NCI-H774 (cell line): Measurements from ENCODE around the gene PPP1R1B.

Experiments used
- DNase-seq: peaks from one replicate; lab custom pipeline; 2025; lab: John Stamatoyannopoulos, UW

Gene PPP1R1B

DNA sequence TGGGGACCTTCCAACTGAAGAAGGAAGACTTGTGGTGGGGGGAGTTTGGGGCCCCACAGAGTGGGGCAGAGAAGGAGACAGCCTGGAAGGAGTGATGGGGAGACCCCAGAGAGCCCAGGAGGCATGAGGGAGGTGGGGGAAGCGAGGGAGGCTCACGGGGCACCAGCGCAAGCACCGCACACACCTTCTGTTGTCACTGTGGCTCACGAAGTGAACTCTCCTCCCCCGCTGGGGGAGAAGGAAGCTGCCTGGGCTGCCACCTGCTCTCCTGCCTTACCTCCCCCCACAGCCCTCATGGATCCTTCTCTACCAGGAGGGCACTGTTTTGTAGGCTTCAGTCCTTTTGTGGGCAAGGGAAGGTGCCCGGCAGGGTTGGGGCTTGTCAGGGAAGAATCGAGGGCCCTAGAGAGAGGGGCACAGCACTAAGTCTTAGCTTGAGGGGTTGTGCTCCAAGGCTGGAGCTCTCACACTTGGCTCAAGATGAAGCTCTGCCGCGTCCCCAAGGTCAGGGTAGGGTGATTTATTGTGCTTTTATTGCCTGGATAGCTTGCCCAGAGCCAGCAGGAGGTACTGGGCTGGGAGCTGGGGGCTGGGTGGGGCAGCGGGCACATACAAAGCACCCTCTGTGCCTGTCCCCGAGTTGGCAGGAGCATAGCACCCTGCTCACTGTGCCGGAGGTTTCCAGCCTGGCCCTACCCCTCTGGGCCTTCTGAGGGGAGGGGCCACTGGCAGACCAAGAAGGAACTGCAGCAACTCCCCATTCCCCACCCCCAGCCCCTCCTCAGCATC lies 5.6 kb downstream of the PPP1R1B start:
- no peak for DNase-seq

DNA sequence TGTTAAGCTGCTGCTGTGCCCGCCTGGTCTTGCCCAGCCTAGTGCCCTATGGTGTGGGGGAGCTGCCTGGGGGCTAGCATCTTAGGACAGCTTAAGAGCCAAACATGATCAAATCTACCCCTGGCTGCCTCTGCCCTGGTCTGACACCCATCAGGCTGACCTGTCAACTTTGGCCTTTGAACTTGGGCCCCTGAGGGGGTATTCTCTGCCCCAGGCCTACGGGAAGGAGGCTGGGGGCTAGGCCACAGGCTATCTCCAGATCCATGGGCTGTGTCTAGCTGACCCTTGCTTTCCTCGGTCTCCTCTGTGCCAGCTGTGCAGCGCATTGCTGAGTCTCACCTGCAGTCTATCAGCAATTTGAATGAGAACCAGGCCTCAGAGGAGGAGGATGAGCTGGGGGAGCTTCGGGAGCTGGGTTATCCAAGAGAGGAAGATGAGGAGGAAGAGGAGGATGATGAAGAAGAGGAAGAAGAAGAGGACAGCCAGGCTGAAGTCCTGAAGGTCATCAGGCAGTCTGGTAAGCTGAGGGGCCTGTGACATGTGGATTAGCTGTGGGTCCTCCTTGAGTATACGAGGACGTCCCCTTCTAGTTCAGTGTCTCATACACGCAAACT lies 6.9 kb downstream of the PPP1R1B start:
- no peak for DNase-seq

DNA sequence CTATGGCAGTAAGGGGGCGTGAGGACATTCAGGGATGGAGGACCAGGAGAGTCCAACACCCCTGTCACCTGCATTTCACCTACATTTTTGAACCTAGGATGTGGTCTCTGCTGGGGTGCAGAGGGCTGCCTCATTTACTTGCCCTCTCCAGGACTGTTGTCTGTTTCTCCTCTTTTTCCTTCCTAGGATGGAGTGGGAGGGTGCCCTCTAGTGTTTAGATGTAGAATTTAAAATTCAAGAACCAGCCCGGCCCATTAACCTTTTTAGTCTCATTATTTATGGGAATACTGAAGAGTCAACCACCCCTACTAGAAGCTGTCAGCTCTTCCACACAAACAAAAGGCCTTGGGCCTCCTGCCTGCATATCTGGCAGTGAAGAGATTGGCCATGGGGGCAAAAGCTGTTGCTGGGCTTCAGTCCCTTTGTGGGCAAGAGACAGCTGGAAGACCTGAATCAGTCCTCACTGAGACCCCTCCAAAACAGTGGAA lies 7.7 kb downstream of the PPP1R1B start:
- DNase-seq = peak; percentile 41

DNA sequence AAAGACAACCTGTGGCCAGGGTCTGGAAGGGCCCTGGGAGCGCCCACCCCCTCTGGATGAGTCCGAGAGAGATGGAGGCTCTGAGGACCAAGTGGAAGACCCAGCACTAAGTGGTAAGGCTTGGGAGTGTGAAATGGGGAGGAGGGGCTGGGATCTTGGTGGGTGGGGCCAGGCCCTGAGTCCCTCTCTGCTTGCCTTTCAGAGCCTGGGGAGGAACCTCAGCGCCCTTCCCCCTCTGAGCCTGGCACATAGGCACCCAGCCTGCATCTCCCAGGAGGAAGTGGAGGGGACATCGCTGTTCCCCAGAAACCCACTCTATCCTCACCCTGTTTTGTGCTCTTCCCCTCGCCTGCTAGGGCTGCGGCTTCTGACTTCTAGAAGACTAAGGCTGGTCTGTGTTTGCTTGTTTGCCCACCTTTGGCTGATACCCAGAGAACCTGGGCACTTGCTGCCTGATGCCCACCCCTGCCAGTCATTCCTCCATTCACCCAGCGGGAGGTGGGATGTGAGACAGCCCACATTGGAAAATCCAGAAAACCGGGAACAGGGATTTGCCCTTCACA lies 8.9 kb downstream of the PPP1R1B start:
- DNase-seq = no peak

DNA sequence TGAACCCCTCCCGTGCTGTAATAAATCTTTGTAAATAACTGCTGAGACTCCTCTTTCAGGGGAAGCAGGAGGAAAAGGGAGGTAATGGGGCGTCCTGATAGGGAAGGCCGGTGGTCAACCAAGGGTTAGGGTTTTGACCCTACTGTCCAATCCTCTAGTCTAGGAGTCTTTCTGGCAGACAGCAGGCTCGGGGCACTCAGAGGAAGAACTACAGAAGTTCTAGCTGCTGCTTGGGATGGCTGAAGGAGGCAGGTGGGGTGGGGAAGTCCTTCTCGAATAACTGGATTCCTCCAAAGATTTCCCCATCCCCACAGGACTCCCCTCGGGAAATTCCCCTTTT lies 9.8 kb downstream of the PPP1R1B start:
- DNase-seq = no peak

DNA sequence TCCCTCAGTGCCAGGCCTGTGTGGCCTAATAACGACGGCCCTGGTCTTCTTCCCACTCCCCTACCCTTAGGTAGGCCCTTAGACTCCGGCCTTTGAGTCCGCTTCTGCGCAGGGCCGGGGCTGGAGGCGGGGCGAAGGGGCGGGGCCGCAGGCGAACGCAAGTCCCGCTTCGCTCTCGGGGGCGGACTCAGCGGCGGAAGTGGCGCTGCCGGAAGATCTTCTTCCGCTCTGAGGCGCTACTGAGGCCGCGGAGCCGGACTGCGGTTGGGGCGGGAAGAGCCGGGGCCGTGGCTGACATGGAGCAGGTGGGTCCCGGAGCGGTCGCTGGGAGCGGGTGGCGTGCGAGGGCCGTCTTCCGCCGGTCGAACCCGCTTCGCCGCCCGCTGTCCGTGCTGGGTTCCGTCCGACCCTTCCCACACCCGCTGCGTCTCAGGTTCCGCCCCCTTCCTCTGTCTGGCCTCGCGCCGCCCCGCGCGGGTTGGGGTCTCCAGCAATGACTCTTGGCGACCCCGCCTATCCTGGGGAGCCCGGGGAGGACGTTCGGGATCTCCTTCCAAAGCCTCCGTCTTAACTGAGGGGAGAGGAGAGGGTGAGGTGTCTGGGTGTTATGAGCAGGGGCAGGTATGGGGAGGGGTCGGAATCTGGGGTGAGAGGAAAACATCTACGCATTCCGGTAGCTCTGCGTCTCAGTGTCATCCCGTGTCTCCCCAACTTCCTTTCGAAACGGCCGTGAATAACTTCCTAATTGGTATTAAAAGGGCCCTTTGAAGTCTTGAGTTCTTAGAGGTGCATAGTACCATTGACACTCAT lies 10.4 kb downstream of the PPP1R1B start, which contains the start of gene STARD3:
STARD3 (plus strand) TSS at position 218 of the 810 bp plus-strand sequence. CDS start 16,388 bp downstream, outside the sequence.
- DNase-seq = peak; percentile 95

DNA sequence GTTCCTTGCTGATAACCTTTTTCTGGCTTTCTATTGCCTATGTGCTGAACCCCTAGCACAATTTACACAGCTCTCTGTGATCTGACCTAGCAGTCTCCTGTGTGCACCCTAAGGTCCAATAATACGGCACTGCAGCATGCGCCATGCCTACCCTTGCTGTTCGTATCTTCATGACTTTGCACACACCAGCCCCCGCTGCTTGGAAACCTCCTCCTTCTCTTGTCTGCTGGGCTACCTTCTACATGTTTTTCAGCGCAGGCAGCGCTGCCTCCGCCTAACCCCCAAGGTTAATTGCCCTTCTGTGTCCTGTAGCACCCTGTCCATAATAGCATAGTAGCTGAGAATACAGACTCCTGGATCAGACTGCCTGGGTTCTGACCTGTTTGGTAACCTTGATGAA lies 11.6 kb downstream of the PPP1R1B start:
- no peak for DNase-seq

DNA sequence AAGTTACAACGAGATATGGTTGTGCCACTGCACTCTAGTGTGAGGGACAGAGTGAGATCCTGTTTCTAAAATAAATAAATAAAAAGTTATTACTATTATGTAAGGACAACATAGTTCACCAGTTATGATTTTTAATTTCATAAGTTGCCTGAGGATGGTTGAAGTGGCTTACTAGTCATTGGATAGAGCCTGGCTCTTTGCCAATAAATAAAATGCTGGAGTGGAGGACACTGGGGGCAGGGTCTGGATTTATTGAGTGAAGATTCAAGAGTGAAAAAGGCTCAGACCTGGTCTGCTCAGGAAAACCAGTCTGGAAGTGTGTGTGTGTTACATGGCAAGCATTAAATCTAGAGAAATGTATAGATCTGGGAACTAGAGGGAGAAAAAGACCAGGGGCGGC lies 12.3 kb downstream of the PPP1R1B start:
- DNase-seq = no peak

DNA sequence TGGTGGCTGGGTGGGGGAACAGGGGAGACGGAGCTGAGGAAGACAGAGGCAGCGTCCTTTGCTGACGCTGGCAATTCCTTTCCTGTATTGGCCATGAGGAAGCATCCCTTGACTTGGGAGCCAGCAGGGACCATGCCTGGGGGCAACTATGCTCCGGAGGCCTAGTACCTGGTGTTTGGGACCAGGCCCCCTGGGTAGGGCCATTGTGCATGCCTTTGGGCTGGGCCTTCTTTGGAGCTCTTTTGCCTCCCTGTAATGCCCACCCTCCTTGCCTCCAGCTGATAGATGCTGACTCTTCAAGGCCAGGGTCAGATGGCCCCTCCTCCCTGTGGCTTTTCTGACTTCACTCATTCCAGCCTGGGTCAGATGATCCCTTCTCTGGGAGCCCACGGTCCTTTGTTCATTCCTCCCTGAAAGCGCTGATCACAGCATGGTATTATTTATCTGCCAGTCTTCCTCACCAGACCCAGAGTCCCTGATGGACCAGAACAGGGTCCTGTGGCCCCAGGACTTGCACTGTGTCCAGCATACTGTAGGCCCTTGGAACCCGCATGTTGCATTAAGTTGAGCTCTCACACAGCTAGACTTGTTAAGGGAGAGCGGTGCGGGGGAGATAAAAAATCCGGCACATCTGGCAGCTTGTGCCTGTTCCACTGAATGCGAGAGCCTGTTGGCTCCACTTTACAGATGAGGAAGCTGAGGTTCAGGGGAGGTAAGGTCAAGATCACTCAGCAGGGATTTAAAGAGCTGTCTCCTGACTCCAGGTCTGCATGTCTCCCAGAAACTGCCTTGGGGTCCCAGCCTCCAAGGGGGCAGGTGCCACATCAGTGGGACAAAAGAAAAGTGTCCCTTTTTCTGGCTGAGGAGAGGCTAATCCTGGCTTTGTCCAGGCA lies 13.1 kb downstream of the PPP1R1B start:
- DNase-seq = no peak

DNA sequence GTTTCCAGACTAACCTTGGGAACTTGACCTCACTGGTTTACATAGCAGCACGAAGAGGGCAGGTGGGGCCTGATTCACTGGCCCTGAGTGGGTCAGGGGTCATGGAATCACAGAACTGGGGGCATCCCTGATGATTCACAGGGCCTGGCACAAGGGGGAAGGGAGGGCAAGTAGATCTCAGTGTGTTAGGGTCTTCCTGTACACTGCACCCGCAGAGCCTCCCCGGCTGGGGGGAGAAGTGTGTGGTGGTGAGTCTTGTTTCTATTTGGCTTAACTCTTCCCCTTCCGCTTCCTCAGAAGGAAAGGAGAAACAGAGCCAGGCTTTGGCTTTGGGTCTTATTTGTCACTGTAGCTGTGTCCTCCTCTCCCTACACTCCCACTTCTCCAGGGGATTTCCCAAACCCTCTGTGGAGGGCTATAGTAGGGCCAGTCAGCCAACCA lies 13.9 kb downstream of the PPP1R1B start:
- DNase-seq = no peak

DNA sequence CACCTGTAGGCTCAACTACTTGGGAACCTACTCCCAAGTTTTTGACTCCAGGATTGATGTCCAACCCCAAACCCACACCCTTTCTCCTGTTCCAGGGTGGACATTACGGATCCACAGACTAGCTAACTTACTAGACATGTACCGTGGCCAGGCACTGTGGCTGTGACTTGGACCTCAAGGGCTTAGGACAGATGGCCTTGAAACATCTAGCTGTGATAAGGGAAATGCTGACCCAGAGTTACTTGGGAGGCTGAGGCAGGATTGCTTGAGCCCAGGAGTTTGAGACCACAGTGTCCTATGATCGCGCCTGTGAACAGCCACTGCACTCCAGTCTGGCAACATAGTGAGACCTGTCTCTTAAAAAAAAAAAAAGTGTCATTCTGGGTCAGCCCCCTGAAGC lies 14.3 kb downstream of the PPP1R1B start:
- no peak for DNase-seq

DNA sequence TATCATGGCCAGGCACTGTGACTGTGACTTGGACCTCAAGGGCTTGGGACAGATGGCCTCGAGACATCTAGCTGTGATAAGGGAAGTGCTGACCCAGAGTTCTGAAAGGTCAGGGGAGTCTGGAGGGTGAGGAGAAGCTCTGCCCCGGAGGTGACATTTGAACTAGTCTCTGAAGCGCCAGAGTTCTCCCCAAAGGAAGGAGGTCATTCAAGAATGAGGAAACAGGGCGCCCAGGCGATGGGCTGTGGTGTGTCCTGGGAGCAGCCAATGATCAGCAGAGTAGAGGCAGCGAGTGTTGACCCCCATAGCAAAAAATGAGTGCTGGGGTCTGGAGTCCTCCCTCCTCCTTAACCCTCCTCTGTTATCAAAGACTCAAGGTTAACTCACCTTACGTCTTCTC lies 15.1 kb downstream of the PPP1R1B start:
- no peak for DNase-seq

DNA sequence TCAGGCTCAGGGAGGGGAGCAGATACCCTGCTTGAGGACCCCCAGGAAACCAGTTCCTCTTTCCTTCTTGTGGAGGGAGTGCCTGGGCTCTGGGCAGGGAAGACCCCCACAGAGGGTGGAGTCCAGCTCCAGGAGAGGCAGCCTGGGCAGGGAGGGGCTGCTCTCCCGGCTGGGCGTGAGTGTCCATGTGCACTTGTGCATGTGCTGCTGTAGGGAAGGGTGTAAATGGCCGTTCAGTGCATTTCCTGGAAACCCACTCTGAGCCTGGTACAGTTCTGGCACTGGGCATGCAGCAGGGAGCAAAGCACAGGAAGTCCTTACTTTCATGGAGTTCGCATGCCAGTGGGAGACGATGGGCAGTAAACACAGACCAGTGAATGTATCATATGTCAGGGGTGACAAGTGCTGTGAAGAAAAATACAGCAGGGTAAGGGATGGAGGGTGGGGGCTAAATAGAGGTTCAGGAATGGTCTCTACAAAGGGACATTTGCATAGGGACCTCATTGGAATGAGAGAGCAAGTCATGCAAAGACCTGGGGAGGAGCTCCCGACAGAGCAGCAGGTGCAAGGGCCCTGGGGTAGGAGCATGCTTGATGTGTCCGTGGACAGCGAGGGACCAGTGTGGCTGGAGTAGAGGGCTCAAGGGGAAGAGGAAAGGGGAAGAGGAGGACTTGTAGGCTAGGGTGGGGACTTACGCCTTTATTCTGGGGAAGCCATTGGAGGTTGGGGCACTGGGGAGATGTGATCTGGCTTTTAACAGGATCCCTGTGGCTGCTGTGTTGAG lies 15.7 kb downstream of the PPP1R1B start:
- no peak for DNase-seq

DNA sequence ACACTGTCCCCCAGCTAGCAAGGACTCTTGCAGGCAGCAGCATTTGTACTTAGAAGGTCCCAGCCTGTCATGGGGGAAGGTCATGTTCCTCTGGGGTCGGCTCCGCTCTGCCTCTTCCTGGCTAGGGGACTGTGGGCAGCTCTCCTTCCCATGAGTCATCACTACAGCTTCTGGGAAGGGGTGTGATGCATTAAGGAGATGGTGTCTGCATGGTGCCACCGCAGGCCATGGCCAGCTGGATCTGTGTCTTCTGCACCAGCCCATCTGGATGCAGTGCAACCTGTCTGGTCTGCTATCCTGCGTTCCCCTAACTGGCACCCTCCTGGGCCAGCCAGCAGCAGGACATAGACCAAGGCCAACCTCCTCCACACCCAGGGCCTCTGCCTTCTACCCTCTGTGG lies 16.5 kb downstream of the PPP1R1B start:
- no peak for DNase-seq

DNA sequence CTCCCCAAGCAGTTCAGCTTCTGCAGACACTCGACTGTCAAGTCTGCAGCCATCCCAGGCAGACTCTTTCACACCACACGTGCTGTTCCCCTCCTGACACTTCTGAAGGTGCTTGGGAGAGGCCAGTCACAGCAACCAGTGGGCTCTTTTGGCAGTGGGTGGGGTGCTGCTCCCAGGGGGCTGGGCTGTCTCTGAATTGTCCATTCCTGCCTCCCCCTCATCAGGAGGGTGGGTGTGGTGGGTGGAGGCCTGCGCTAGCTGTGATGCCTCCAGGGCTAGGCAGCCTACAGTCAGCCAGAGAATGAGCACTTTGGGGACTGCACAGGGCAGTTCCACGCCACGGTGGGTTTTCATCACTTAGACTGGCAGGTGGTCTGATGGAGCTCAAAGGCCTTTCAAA lies 20.5 kb downstream of the PPP1R1B start:
- DNase-seq = no peak

DNA sequence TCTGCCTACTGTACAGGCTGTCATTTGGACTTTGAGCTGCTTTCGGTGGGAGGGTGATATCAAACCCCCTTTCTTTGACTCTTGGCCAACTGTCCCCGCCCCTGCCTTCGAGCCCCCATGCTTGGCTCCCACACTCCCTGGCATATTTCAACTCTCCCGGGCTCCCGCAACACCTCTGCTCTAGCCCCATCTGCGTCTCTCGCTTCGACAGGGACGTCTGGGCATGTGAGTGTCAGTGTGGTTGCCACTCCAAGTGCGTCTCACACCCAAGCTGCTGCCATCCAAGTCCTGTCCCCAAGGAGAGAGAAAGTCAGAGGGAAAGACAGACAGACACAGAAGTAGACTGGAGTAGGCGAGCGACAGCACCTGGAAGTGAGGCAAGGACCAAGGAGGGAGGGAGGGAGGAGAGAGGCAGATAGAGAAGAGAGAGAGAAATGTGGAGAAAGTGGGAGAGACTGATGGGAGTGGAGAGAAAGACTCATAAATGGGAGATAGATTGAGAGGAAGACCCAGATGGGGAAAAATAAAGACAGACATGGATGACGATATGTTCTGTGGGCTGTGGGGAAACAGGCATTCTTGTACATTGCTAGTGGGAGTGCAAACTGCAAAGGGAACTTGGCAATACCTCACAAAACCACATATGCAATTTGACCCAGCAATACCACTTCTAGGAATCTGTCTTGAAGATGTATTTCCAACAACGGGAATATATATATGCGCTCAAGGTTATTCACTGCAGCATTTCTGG lies 22.0 kb downstream of the PPP1R1B start:
- DNase-seq = no peak

DNA sequence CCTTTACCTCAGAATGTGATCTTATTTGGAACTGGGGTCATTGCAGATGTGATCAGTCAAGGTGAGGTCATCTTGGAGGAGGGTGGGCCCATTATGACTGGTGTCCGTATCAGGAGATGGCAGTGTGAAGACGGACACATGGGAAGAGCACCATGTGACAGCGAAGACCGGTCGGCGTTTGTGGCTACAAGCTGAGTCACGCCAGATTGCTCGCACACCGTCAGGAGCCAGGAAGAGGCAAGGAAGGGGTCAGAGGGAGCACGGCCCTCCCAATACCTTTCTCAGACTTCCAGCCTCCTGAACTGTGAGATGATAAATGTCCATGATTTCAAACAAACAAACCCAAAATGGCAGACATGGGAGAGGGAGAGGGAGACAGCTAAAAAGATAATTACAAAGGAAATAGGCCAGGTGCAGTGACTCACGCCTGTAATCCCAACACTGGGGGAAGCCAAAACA lies 23.4 kb downstream of the PPP1R1B start:
- no peak for DNase-seq

DNA sequence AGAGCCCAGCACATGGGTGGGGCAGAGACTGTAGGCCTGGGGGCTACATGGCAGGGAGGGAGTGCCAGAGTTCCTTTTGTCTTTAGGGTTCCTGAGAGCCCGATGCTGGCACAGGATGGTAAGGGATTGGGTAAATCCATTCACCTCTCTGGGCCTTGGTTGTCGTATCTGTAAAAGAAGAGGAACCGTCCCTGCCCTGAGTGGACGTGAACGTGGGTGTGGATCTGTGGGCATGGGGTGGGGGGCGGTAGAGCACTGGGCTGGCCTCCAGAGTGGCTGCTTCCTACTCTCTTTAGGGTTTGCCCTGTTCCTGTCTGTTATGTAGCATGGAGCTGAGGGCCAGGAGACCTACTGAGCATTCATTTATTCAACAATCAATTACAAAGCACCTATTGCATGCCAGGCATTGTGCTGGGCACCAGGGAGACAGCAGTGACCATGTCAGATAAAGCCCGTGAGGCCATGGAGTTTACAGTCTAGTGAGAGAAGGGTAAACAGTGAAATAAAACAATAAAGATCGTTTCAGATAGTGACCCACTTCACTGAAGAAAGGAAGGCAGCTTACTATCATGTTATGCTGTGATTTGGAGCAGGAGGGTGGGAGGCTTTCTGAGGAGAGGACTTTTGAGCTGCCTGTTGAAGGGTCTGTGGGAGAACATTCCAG lies 25.3 kb downstream of the PPP1R1B start:
- DNase-seq = peak; percentile 12
